ENCODE results near the gene RAB3GAP1.
A peak's percentile ranks its signal among the peaks of the same experiment; 100 is the strongest.
"Not testable (repeated sequence)": the region's sequence is repeated elsewhere in the genome, so short reads cannot be mapped to it uniquely, and the experiment has no call there.

Gene RAB3GAP1

GRCh38 chr2:135074216-135074615, 22.1 kb downstream of the RAB3GAP1 start:
- peak overlapping the region; percentile 81 for H3K27ac ChIP-seq
- no peak for TF ChIP-seq CTCF (IDR thresholded peaks at IDR 0.05)
- TF ChIP-seq ZFX (IDR thresholded peaks at IDR 0.05; ENCODE audit: borderline replicate concordance): no peak

GRCh38 chr2:135076556-135076955, 24.5 kb downstream of the RAB3GAP1 start:
- TF ChIP-seq CTCF (IDR thresholded peaks at IDR 0.05): no peak
- no peak for TF ChIP-seq ZFX (IDR thresholded peaks at IDR 0.05; ENCODE audit: borderline replicate concordance)

GRCh38 chr2:135078417-135078816, 26.3 kb downstream of the RAB3GAP1 start:
- TF ChIP-seq ZFX (IDR thresholded peaks at IDR 0.05; ENCODE audit: borderline replicate concordance) (no peak), CTCF (IDR thresholded peaks at IDR 0.05) (no peak)
- no peak overlapping the region for H3K27ac ChIP-seq

More at GRCh38 chr2:135076556-135076955, 24.5 kb downstream of the RAB3GAP1 start:
- H3K27ac ChIP-seq: no peak overlapping the region

- TF ChIP-seq ZFX (IDR thresholded peaks at IDR 0.05; ENCODE audit: borderline replicate concordance) (no peak), CTCF (IDR thresholded peaks at IDR 0.05) (no peak)
- H3K27ac ChIP-seq: no peak overlapping the region
Observed at GRCh38 chr2:135086222-135086621, 34.1 kb downstream of the RAB3GAP1 start.

- not testable (repeated sequence) for H3K27ac ChIP-seq
Observed at GRCh38 chr2:135089597-135089996, 37.5 kb downstream of the RAB3GAP1 start.

GRCh38 chr2:135091681-135092080, 39.6 kb downstream of the RAB3GAP1 start:
- TF ChIP-seq CTCF (IDR thresholded peaks at IDR 0.05): no peak
- no peak for TF ChIP-seq ZFX (IDR thresholded peaks at IDR 0.05; ENCODE audit: borderline replicate concordance)
- peak overlapping the region; percentile 78 for H3K27ac ChIP-seq

GRCh38 chr2:135093193-135093592, 41.1 kb downstream of the RAB3GAP1 start:
- H3K27ac ChIP-seq: peak overlapping the region; percentile 78
- TF ChIP-seq CTCF (IDR thresholded peaks at IDR 0.05): no peak
- no peak for TF ChIP-seq ZFX (IDR thresholded peaks at IDR 0.05; ENCODE audit: borderline replicate concordance)

- H3K27ac ChIP-seq: peak overlapping the region; percentile 78
Observed at GRCh38 chr2:135093670-135094330, 41.7 kb downstream of the RAB3GAP1 start.

More at GRCh38 chr2:135093670-135094330, 41.7 kb downstream of the RAB3GAP1 start:
- no peak for TF ChIP-seq CTCF (IDR thresholded peaks at IDR 0.05)
- no peak for TF ChIP-seq ZFX (IDR thresholded peaks at IDR 0.05; ENCODE audit: borderline replicate concordance)

Data from 22Rv1 (cell line).